Measurements from ENCODE around the gene C1QL3.

The C1QL3 gene

DNA sequence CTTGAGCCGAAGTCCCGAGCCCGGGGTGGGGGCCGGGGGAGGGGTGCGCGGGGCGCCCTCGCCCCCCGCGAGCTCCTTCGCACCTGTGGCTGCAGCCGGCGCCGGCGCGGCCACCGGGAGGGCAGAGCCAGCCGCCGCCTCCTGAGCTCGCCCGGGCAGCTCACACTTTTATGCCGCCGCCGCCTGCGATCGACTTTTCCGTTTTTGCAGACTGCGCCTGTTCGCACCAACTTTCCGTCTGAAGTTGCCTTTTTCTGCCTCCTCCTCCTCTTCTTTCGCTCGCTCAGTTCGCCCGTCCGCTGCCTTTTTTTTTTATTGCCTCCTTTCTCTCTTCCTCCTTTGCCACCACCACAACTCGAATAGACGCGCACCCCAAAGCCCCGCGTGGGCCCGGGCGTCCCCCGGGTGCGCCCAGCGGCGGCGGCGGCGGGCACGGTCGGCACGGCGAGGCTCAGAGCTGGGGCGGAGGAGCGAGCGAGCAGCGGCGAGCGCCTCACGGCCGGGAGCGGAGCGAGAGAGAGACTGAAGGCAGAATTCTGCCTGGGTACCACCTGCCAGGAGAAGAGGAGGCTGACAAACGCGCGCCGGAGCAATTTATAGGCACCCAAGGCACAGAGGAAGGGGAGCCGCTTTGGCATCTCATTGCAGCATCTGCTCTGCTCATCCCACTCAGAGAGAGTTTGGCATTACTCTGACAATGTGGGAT, at the start of gene C1QL3:
TSS of gene C1QL3 (minus strand) at position 569 of the 706 bp plus-strand sequence. CDS start 814 bp downstream, outside the sequence.
- TF ChIP-seq, protein P1, sequence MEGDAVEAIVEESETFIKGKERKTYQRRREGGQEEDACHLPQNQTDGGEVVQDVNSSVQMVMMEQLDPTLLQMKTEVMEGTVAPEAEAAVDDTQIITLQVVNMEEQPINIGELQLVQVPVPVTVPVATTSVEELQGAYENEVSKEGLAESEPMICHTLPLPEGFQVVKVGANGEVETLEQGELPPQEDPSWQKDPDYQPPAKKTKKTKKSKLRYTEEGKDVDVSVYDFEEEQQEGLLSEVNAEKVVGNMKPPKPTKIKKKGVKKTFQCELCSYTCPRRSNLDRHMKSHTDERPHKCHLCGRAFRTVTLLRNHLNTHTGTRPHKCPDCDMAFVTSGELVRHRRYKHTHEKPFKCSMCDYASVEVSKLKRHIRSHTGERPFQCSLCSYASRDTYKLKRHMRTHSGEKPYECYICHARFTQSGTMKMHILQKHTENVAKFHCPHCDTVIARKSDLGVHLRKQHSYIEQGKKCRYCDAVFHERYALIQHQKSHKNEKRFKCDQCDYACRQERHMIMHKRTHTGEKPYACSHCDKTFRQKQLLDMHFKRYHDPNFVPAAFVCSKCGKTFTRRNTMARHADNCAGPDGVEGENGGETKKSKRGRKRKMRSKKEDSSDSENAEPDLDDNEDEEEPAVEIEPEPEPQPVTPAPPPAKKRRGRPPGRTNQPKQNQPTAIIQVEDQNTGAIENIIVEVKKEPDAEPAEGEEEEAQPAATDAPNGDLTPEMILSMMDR (IDR thresholded peaks at IDR 0.05; ENCODE audit: insufficient read depth, low read depth, low read length, missing control alignments): no peak
- DNase-seq (ENCODE audit: low read depth): peak; percentile 54
- H3K4me3 ChIP-seq (ENCODE audit: low read depth, low read length): peak within 1 kb of the TSS; percentile 43

DNA sequence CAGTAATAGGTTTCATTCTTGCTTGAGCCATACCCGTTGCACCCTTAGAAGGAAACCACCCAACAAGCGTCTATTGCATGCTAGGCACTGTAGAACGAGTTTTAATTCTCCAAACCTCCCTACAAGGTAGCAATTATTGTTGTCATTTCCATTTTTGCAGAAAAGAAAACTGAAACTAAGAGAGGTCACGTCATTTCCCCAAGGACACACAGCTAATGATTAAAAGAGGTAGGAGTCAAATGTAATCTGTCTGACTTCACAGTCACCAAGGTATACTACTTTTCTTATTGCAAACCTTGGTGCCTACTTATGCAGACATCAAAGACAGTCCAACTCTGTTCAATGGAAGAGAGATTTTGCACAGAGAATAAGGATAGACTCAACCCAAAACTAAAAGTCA, 49.1 kb upstream of the C1QL3 start:
- TF ChIP-seq, protein P1 (IDR thresholded peaks at IDR 0.05; ENCODE audit: insufficient read depth, low read depth, low read length, missing control alignments): no peak
- DNase-seq (ENCODE audit: low read depth): peak; percentile 68
- H3K4me3 ChIP-seq (ENCODE audit: low read depth, low read length): peak overlapping the region; percentile 33

DNA sequence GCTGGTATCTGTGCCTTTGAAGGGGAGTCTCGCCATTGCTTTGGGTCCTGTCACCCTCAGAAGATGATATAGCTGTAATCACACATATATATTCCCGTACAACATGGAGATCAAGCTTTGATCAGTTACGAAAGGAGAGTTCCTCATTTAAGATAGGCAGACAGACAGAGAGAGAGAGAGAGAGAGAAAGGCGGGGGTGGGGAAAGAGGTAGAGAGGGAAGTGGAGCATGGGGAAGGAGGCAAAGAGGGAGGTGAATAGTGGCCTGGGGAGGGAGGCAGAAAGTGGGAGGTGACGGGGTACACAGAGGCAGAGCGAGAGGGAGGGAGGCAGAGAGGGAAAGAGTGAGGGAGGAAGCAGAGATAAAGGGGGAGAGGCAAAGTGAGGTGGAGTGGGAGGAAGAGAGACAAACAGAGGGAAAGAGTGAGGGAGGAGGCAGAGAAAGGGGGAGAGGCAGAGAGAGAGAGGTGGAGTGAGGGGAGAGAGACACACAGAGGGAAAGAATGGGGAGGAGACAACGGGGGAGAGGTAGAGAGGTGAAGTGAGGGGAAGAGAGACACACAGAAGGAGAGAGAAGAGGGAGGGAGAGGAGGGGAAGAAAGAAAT, 44.6 kb upstream of the C1QL3 start:
- DNase-seq (ENCODE audit: low read depth): no peak
- TF ChIP-seq, protein P1 (IDR thresholded peaks at IDR 0.05; ENCODE audit: insufficient read depth, low read depth, low read length, missing control alignments): no peak
- no peak overlapping the region; the same call in 1 of the 2 replicates for H3K4me3 ChIP-seq (ENCODE audit: low read depth, low read length)

DNA sequence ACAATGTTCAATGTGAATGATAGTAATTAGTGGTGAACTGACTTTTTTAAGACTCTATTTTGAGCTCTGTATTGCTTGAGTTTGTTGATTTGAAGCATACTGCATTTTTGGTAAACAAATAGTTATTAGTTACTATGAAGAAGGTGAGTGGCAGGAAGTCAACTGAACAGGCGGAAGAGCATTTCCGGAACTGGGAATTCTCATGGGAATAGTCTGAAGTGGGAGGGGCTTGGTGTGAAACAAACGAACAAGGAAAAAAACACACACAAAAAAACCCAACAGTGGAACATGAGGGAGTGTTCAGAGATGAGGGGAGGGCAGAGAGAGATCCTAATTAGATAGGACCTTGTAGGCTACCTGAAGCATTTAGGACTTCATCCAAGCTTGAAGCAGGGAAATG, 43.9 kb upstream of the C1QL3 start:
- DNase-seq (ENCODE audit: low read depth): no peak
- TF ChIP-seq, protein P1 (IDR thresholded peaks at IDR 0.05; ENCODE audit: insufficient read depth, low read depth, low read length, missing control alignments): no peak
- H3K4me3 ChIP-seq (ENCODE audit: low read depth, low read length): no peak overlapping the region

DNA sequence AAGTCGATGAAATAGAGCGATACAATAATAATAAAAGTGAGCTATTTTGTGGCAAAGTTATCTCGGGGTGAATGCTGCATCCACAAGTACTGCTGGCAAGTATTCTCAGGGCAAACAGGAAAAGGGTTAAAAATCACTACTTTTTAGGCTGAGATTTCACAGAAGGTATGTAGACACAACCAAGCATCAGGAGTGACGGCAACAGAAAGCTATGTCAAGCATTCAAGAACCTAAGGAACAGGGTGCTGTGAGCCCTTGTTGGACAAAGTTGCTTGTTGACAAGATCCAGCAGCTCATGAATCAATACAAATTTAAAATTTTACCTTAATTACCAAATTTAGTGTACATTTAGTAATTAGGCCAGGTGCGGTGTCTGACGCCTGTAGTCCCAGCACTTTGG, 41.2 kb upstream of the C1QL3 start:
- TF ChIP-seq, protein P1 (IDR thresholded peaks at IDR 0.05; ENCODE audit: insufficient read depth, low read depth, low read length, missing control alignments): no peak
- no peak overlapping the region for H3K4me3 ChIP-seq (ENCODE audit: low read depth, low read length)
- no peak for DNase-seq (ENCODE audit: low read depth)

DNA sequence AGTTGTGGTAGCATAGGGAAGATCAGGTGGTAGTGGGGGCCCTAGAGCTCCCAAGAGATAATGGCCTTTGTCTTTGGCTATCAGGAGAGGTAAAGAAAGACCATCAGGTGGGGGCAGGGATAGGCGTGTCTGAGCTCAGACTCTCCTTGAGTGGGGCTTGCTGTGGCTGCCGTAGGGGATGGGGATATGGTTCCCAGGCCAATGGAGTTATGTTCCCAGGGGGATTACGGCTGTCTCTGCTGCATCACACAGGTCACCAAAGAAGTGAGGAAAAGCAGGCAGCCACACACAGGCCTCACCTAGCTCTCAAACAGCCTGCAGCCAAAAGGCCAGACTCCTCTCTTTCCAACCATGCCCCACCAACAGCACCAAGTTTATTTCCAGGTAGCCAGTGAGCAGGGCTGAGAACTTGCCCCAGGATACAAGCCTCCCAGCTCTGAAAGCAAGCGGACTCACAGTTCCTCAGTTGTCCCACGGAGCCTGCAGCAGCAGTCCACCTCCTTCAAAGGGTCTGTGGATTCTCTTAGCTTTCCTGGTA, 37.6 kb upstream of the C1QL3 start:
- TF ChIP-seq, protein P1 (IDR thresholded peaks at IDR 0.05; ENCODE audit: insufficient read depth, low read depth, low read length, missing control alignments): no peak
- no peak for DNase-seq (ENCODE audit: low read depth)

More for the DNA sequence above, 37.6 kb upstream of the C1QL3 start:
- no peak overlapping the region for H3K4me3 ChIP-seq (ENCODE audit: low read depth, low read length)

Measured in GM12865 (cell line).